GM12878 (cell line): ENCODE results near the gene ABCG4. TPM values are rescaled to one million over a fixed set of nuclear protein-coding genes. Genes with fewer than 3 reads are reported as not detected.

Experiments used
- ATAC-seq: fragments of 200-7000 bp; cut with Tn5 transposase; 3 replicates; pipeline ENCODE4 v1.9.1; 2020; ENCODE audit warnings: mild to moderate bottlenecking, moderate library complexity
- BruUV-seq: library from RNA; stranded (reverse); fragments of 400-500 nt; replicated peaks from 2 replicates; lab custom pipeline; 2021; lab: Mats Ljungman, UMichigan
- CTCF ChIA-PET: fragments of 300-600 bp; sonication (Branson Sonifier 250); formaldehyde crosslinking; extraction: SDS; loops from one replicate; lab custom pipeline; 2021; ENCODE audit warnings: inconsistent platforms; lab: Yijun Ruan, JAX
- POLR2A ChIA-PET: fragments of 350-600 bp; formaldehyde crosslinking; extraction: SDS; loops from one replicate; lab custom pipeline; 2021; ENCODE audit warnings: inconsistent platforms; lab: Charles Lee
- RAD21 ChIA-PET: fragments of 300-600 bp; sonication (Branson Sonifier 250); formaldehyde crosslinking; loops from one replicate; lab custom pipeline; 2023; ENCODE audit warnings: antibody characterized with exemption; ENCODE audit not compliant: unreplicated experiment; lab: Charles Lee
- SMC1A ChIA-PET: fragments of 300-600 bp; sonication (Branson Sonifier 250); formaldehyde crosslinking; loops from one replicate; lab custom pipeline; 2023; ENCODE audit not compliant: unreplicated experiment, uncharacterized antibody; lab: Charles Lee
- DNase-seq: peaks from one replicate; pipeline ENCODE4 v3.0.0-alpha.2; 2011; ENCODE audit warnings: low read depth, low spot score
- FAIRE-seq: peaks from 3 replicates; lab custom pipeline; 2011; peaks lifted over from hg19 to GRCh38; lab: Jason Lieb, UNC
- H2AFZ ChIP-seq: 2 replicates; pipeline ENCODE4 v1.6.0; 2011; ENCODE audit warnings: low read depth, low read length, control low read depth; ENCODE audit not compliant: control insufficient read depth
- H3K27ac ChIP-seq: 2 replicates; pipeline ENCODE4 v1.5.1; 2011; ENCODE audit warnings: control low read depth; ENCODE audit not compliant: control insufficient read depth, insufficient read depth
- H3K27me3 ChIP-seq, 2 experiments: replicated peaks in 1 of 2; 2 replicates each; pipeline versions ENCODE4 v1.6.0 to v1.6.1; 2011; ENCODE audit warnings: low read length in 1 of 2; ENCODE audit not compliant: control insufficient read depth in 2 of 2, insufficient read depth in 2 of 2
- H3K36me3 ChIP-seq, 2 experiments: 2 replicates each; pipeline ENCODE4 v1.5.1; 2011; ENCODE audit warnings: low read length in 1 of 2; ENCODE audit not compliant: control insufficient read depth in 2 of 2, insufficient read depth in 2 of 2
- H3K4me1 ChIP-seq: 2 replicates; pipeline ENCODE4 v1.6.1; 2011; ENCODE audit warnings: mild to moderate bottlenecking, low read length, moderate library complexity, mixed read lengths; ENCODE audit not compliant: control insufficient read depth, insufficient read depth
- H3K4me2 ChIP-seq: 2 replicates; pipeline ENCODE4 v1.6.0; 2011; ENCODE audit warnings: control low read depth; ENCODE audit not compliant: control insufficient read depth, insufficient read depth
- H3K4me3 ChIP-seq: fragments of 200-600 bp; sonication (generic); 2 replicates; pipeline ENCODE4 v1.5.1; 2016
- H3K79me2 ChIP-seq: 2 replicates; pipeline ENCODE4 v1.6.0; 2011; ENCODE audit warnings: low read length; ENCODE audit not compliant: control insufficient read depth, insufficient read depth
- H3K9ac ChIP-seq: 2 replicates; pipeline ENCODE4 v1.8.0; 2011; ENCODE audit warnings: low read length, control low read depth, mixed read lengths; ENCODE audit not compliant: control insufficient read depth, insufficient read depth
- H3K9me3 ChIP-seq: replicated peaks from 3 replicates; pipeline ENCODE4 v1.5.1; 2011; ENCODE audit warnings: mild to moderate bottlenecking, low read length; ENCODE audit not compliant: control insufficient read depth, insufficient read depth
- H4K20me1 ChIP-seq: 2 replicates; pipeline ENCODE4 v1.6.0; 2011; ENCODE audit not compliant: control insufficient read depth, insufficient read depth
- ATF7 ChIP-seq: fragments of 450-650 bp; IDR thresholded peaks from 2 replicates; pipeline ENCODE4 v1.6.1; 2016; ENCODE audit warnings: low read depth, mild to moderate bottlenecking
- BMI1 ChIP-seq: fragments of 450-650 bp; IDR thresholded peaks from 2 replicates; pipeline ENCODE4 v1.6.1; 2016; ENCODE audit warnings: mild to moderate bottlenecking, moderate library complexity, borderline replicate concordance
- CBX5 ChIP-seq: sonication (generic); IDR thresholded peaks from 2 replicates; pipeline ENCODE4 v1.6.1; 2016; ENCODE audit warnings: low read depth, moderate library complexity, mild to moderate bottlenecking, inconsistent platforms
- CREM ChIP-seq: IDR thresholded peaks from 2 replicates; pipeline ENCODE4 v1.6.1; 2014; ENCODE audit warnings: antibody characterized with exemption, low read depth
- CTCF ChIP-seq, 3 experiments: IDR thresholded peaks in 2 of 3; conservative IDR thresholded peaks in 1 of 3; 2 replicates each; pipeline ENCODE4 v1.5.1; 2011; ENCODE audit warnings: low read depth in 3 of 3, low read length in 3 of 3, mild to moderate bottlenecking in 3 of 3, control low read depth in 2 of 3, moderate library complexity in 2 of 3, inconsistent platforms in 1 of 3, mixed read lengths in 1 of 3; ENCODE audit not compliant: control insufficient read depth in 2 of 3, insufficient read depth in 1 of 3; ENCODE audit errors: extremely low read depth in 1 of 3
- EGR1 ChIP-seq, 2 experiments: IDR thresholded peaks; 1 replicate in 1 of 2; 2 replicates in 1 of 2; pipeline ENCODE4 v1.6.1; 2011 to 2012; ENCODE audit warnings: low read depth in 2 of 2, low read length in 2 of 2, borderline replicate concordance in 1 of 2, mild to moderate bottlenecking in 1 of 2, moderate library complexity in 1 of 2
- HDAC6 ChIP-seq: fragments of 200-600 bp; sonication (generic); IDR thresholded peaks from one replicate; pipeline ENCODE4 v1.8.0; 2017; ENCODE audit warnings: antibody characterized with exemption; ENCODE audit not compliant: unreplicated experiment
- JUNB ChIP-seq: IDR thresholded peaks from 2 replicates; pipeline ENCODE4 v1.6.1; 2016; ENCODE audit warnings: antibody characterized with exemption, mild to moderate bottlenecking
- JUND ChIP-seq: IDR thresholded peaks from 2 replicates; pipeline ENCODE4 v1.6.1; 2012; ENCODE audit warnings: low read depth, mild to moderate bottlenecking, low read length, improper control_type of control experiment, moderate library complexity
- KAT2A ChIP-seq: conservative IDR thresholded peaks from 2 replicates; pipeline ENCODE4 v1.6.1; 2011; ENCODE audit warnings: low read depth, low read length; ENCODE audit not compliant: control insufficient read depth
- MTA3 ChIP-seq: IDR thresholded peaks from 2 replicates; pipeline ENCODE4 v1.6.1; 2012; ENCODE audit warnings: low read length, inconsistent platforms, borderline replicate concordance
- POLR2A ChIP-seq: IDR thresholded peaks from 2 replicates; pipeline ENCODE4 v1.6.1; 2011; ENCODE audit warnings: low read depth, mild to moderate bottlenecking, low read length
- RB1 ChIP-seq: fragments of 450-650 bp; formaldehyde crosslinking; IDR thresholded peaks from 2 replicates; pipeline ENCODE4 v1.6.1; 2017; ENCODE audit warnings: mild to moderate bottlenecking, borderline replicate concordance
- RCOR1 ChIP-seq: conservative IDR thresholded peaks from 2 replicates; pipeline ENCODE4 v1.6.1; 2012; ENCODE audit warnings: low read depth, low read length, improper control_type of control experiment
- STAT1 ChIP-seq: fragments of 450-650 bp; conservative IDR thresholded peaks from 2 replicates; pipeline ENCODE4 v1.6.1; 2014; ENCODE audit warnings: antibody characterized with exemption, mild to moderate bottlenecking
- WGBS: methylation state at CpG from one replicate; pipeline ENCODE4 v1.1.6; 2016; ENCODE audit warnings: low lambda C conversion rate; ENCODE audit not compliant: insufficient replicate concordance, insufficient coverage; ENCODE audit errors: missing lambda C conversion rate; 5-methylcytosine and 5-hydroxymethylcytosine counted together
- in situ Hi-C: fragments of 300-500 bp; cut with MboI; formaldehyde crosslinking; loops from 9 replicates; pipeline ENCODE4 v1.14.3; 2018; ENCODE audit warnings: mixed read lengths
- intact Hi-C: fragments of 100-400 bp; cut with micrococcal nuclease; formaldehyde crosslinking; loops from one replicate; pipeline ENCODE4 v1.14.2; 2022; ENCODE audit not compliant: unreplicated experiment
- polyA plus RNA-seq, 11 experiments: library from polyadenylated mRNA; depleted of rRNA in 4 of 11; unstranded in 6 of 11; stranded (reverse) in 5 of 11; fragments of >200 nt; fragmentation: Nextera tagmentation in 4 of 11; fragmentation: Illumina TruSeq in 1 of 11; extraction: Ambion mirVana in 4 of 11; extraction: Trizol in 1 of 11; gene quantifications; 1 replicate in 1 of 11; 2 replicates in 10 of 11; pipeline versions ENCODE4 v1.2.1 to v1.2.3, GENCODE V29; 2011 to 2016; ENCODE audit warnings: inconsistent platforms in 2 of 11, missing spikeins in 2 of 11, low read depth in 1 of 11
- total RNA-seq, 4 experiments: library from RNA; depleted of rRNA in 3 of 4; stranded (reverse); fragments of >200 nt in 3 of 4; fragmentation: Illumina TruSeq in 1 of 4; extraction: Trizol in 1 of 4; gene quantifications; 2 replicates each; pipeline versions ENCODE4 v1.2.1 to v1.2.3, GENCODE V29; 2013 to 2021

The ABCG4 gene
- total and polyA plus RNA-seq, 10 of the 15 experiments (the other 5 are each of a cell fraction or from before 2014, with no cell fraction given), result not detected

- Histone ChIP-seq H3K36me3 (no peaks in the 10 kb centered on the region), H3K4me3 (no peak overlapping the region), H3K79me2 (no peaks in the 10 kb centered on the region), H3K4me1 (no peaks in the 10 kb centered on the region), H3K9ac (no peak overlapping the region), H3K27ac (no peak overlapping the region), H4K20me1 (no peaks in the 10 kb centered on the region), H3K9me3 (no peaks in the 10 kb centered on the region), H2AFZ (no peak overlapping the region), H3K4me2 (no peak overlapping the region), H3K27me3 (peaks cover 12 to 17% of the 10 kb centered on the region in 2 experiments; a peak in 3 of 4 replicates)
- BruUV-seq, result no TSS peak
- ChIA-PET SMC1A (no interaction called here), RAD21 (no interaction called here), CTCF (interaction anchor here (0.5 kb wide), 1 partner anchor 41 kb away, joined by 3 read pairs; no protein-coding TSS in a partner anchor), POLR2A (interaction anchor here (0.6 kb wide), 1 partner anchor 20 kb away, joined by 7 read pairs; no protein-coding TSS in a partner anchor)
- FAIRE-seq, result no peak
- intact Hi-C loops (loop anchor here (5.0 kb wide), 2 partner anchors 47 to 172 kb away; no protein-coding TSS in a partner anchor), in situ Hi-C loops (no loop called here)
- no peak for ATAC-seq
- TF ChIP-seq CREM (no peak), HDAC6 (no peak), KAT2A (no peak), EGR1 (IDR thresholded peaks at IDR 0.05; ENCODE audit: borderline replicate concordance in 1 of 2, low read depth in 2 of 2, low read length in 2 of 2) (no peak), MTA3 (no peak), POLR2A (no peak)
- whole genome bisulfite sequencing, result 40% methylated on average over 26 of the region's 33 CpGs
- no peak for DNase-seq
These were observed 979 bp downstream of the ABCG4 start for GRCh38 chr11:119149786-119150275.

GRCh38 chr11:119152043-119152442, 3.2 kb downstream of the ABCG4 start:
- no peaks in the 10 kb centered on the region for H3K9me3 ChIP-seq
- in situ Hi-C loops, result no loop called here
- SMC1A ChIA-PET, result interaction anchor here (1.0 to 1.4 kb wide), 2 partner anchors 9 to 175 kb away, joined by 3 to 4 read pairs; no protein-coding TSS in a partner anchor
- TF ChIP-seq RCOR1 (no peak), RB1 (no peak), JUNB (no peak), ATF7 (no peak), CTCF (IDR thresholded peaks at IDR 0.05 in 2 of 3, conservative IDR thresholded peaks at IDR 0.05 in 1 of 3; ENCODE audit: control insufficient read depth in 2 of 3, extremely low read depth in 1 of 3, insufficient read depth in 1 of 3, low read depth in 3 of 3, low read length in 3 of 3) (no peak), JUND (no peak), CBX5 (no peak), BMI1 (no peak), STAT1 (no peak)

More at GRCh38 chr11:119152043-119152442, 3.2 kb downstream of the ABCG4 start:
- intact Hi-C loops, result no loop called here
- H3K4me1 ChIP-seq, result no peaks in the 10 kb centered on the region
- no peaks in the 10 kb centered on the region for H3K79me2 ChIP-seq
- FAIRE-seq (no peak), DNase-seq (no peak), ATAC-seq (no peak)
- RAD21 ChIA-PET, result no interaction called here
- 49% methylated on average over 9 of the region's 9 CpGs for WGBS
- H3K36me3 ChIP-seq, result no peaks in the 10 kb centered on the region
- no TSS peak for BruUV-seq
- H3K4me3 ChIP-seq, result no peak overlapping the region
- no peaks in the 10 kb centered on the region for H4K20me1 ChIP-seq
- peaks cover 12 to 17% of the 10 kb centered on the region in 2 experiments; a peak in 3 of 4 replicates for H3K27me3 ChIP-seq
- POLR2A ChIA-PET, result no interaction called here
- CTCF ChIA-PET, result interaction anchor here (1.1 to 2.5 kb wide), 3 partner anchors 11 to 18 kb away, joined by 3 to 5 read pairs (median 3); partner anchors contain the start of gene NLRX1
- H2AFZ ChIP-seq, result no peak overlapping the region
- no peak overlapping the region for H3K4me2 ChIP-seq
- H3K27ac ChIP-seq, result no peak overlapping the region
- no peak overlapping the region for H3K9ac ChIP-seq
